GM12892 (cell line): ENCODE measurements around the gene ALOXE3.

ENCODE experiments used
- DNase-seq: peaks from one replicate; pipeline ENCODE4 v3.0.0; 2011; ENCODE audit not compliant: insufficient read length
- FAIRE-seq: peaks from 2 replicates; lab custom pipeline; 2011; peaks lifted over from hg19 to GRCh38; lab: Jason Lieb, UNC
- POLR2A ChIP-seq: IDR thresholded peaks from 2 replicates; pipeline ENCODE4 v1.6.1; 2011; ENCODE audit warnings: low read depth, low read length, control low read depth
- POLR2AphosphoS5 ChIP-seq: IDR thresholded peaks from 2 replicates; pipeline ENCODE4 v1.6.1; 2011; ENCODE audit warnings: low read depth, low read length, control low read depth
- TAF1 ChIP-seq: IDR thresholded peaks from 2 replicates; pipeline ENCODE4 v1.6.1; 2011; ENCODE audit warnings: low read depth, mild to moderate bottlenecking, control low read depth, low read length, borderline replicate concordance

ALOXE3 gene

GRCh38 chr17:8152112-8152775 is 33.9 kb upstream of the ALOXE3 start, which contains the start of gene PER1:
Gene PER1 (minus strand): TSS chr17:8152404. CDS start chr17:8150706, 1,698 bp downstream.
- TF ChIP-seq POLR2AphosphoS5 (peak; percentile 89), POLR2A (peak; percentile 88), TAF1 (peak; percentile 75)
- peak; percentile 98 for FAIRE-seq
- DNase-seq: peak; percentile 86

DNA sequence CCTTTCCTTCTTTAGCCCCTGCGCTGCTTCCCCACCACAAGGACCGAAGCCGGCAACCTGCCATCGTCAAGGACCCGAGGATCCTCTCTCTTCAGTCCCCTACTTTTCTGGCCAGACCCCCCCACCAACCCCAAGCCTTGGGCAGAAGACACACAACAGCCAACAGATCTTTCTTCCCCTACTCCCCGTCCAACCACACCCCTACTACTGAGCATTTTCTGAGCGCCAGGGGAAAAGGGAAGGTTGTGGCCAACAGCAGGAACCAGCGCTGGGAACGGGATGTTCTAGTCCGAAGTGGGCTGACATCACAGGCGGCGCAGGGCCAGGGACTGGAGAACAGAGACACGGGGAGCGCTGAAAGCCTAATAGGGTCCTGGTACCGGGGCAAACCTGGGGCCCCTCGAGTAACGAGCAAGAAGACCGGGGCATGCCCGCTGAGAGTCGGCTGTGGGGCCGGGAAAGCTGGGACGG is 33.4 kb upstream of the ALOXE3 start:
- TF ChIP-seq TAF1 (no peak), POLR2A (no peak), POLR2AphosphoS5 (no peak)

GRCh38 chr17:8151120-8151640 is 32.9 kb upstream of the ALOXE3 start:
- FAIRE-seq: peak; percentile 94
- no peak for TF ChIP-seq POLR2A
- TF ChIP-seq TAF1: no peak
- no peak for TF ChIP-seq POLR2AphosphoS5
- DNase-seq: peak; percentile 94

More for the DNA sequence above, 33.4 kb upstream of the ALOXE3 start:
- FAIRE-seq (no peak), DNase-seq (no peak)

DNA sequence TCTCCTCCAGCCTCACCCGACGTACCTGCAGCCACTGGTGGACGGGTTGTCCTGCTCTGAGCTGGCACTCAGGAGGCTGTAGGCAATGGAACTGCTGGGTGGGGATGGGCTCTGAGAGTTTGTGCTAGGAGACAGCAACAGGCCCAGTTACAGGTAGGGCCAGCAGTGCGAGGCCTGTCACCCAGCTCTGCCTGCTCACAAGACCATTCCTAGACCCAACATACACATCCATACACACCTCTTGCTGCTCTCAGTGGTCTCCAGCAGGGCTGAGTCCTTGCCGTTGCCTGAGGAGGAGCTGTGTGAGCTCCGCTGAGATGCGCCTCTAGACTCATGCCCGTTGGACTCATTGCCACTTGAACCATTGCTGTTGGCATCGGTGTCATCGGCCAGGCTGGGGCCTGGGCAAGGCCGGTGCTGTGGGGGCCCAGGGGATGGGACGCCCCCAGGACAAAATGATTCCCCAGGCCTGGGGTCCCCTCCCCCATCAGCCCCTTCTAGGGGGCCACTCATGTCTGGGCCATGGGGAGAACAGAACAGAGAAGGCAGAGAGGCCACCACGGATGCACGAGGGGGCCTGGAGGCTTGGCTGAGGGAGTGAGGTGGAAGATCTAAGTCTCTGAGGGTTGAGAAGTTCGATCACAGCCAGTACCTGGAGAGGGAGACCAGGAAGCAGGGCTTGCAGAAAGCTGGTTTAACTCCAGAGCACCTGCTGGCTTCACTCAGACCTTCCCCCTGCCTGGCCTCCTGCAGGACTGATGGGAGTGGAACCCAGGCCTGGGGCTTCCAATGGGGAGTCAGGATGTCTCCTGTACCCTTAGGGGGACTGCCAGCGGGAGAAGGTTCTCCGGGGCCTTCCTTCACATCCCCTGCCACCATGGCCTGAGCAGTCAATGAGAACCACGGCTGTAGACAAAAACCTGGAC is 32.1 kb upstream of the ALOXE3 start:
- no peak for DNase-seq
- no peak for FAIRE-seq
- TF ChIP-seq TAF1 (no peak), POLR2A (no peak), POLR2AphosphoS5 (no peak)

DNA sequence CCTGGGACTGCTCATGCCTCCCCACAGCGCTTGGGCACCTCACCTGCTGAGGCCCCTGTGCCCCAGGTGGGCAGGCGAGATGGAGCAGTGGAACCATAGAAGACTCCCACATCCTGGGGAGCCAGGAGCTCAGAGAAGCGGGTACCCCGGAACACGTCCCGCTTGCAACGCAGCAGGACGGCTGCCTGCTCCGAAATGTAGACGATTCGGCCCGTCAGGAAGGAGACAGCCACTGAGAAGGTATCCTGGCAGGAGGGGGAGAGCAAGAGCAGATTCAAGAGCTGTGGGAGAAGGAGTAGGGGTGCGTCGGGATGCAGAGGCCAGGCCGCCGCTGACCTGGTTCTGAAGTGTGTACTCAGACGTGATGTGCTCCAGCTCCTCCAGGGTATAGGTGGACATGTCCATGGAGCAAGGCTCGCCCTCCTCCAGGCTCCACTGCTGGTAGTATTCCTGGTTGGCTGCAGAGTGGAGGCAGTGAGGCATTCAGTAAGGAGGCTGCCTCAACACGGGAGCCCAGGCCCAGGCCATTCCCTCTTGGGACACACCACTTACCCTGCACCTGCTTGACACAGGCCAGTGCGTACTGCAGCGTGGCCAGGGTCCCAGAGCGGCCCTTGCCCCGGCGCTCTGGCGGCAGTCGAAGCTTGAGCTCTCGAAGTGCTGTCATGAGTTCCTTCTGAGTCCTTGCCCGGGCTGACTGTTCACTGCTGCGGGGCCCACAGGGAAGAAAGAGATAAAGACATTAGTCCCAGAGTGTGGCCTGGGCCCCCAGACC is 31.3 kb upstream of the ALOXE3 start:
- DNase-seq (no peak), FAIRE-seq (no peak)
- no peak for TF ChIP-seq TAF1
- TF ChIP-seq POLR2AphosphoS5: no peak
- no peak for TF ChIP-seq POLR2A

DNA sequence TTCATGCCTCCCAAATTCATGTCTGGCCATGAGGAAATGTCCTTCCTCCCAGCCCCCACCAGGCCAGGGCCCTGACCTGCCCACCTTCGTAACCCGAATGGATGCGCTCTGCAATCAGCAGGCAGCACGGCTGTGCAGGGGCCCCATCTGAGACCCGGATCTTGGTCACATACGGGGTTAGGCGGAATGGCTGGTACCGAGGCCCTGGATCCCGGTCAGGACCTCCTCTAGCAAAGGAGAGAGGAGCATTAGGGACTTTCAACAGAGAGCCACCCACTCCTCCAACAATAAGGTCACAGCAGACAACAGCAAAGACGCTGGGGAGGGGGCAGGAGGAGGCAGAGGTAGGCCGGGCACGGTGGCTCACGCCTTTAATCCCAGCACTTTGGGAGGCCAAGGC is 30.2 kb upstream of the ALOXE3 start:
- TF ChIP-seq POLR2A (no peak), POLR2AphosphoS5 (no peak), TAF1 (no peak)
- DNase-seq: no peak
- FAIRE-seq: no peak

DNA sequence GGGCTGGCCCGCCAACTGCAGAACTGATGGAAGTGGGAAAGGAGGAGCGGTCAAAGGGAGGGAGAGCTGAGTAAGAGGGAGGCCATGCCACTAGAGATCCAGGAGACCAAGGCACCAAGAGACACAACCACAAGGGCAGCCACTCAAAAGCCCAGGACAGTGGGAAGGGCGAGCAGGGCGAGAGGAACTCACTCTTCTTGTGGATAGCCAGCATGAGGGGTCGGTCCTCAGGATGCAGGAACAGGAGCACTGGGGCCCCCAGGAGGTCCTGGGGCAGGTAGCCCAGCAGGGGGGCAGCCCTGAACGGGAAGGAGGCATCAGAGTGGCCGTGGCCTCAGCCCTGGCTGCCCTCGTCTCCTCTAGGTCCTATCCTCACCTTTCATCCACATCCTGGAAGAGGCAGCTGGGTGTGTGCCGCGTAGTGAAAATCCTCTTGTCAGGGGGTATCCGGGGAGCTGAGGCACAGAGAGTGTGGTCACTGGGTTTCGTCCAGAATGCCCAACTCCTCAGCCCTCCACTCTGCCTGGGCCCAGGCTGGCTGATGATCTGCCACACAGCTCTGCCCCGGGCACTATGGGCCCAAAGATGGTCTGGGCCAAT is 29.6 kb upstream of the ALOXE3 start:
- DNase-seq (no peak), FAIRE-seq (no peak)
- TF ChIP-seq POLR2AphosphoS5 (no peak), TAF1 (no peak), POLR2A (no peak)

- DNase-seq (no peak), FAIRE-seq (no peak)
- TF ChIP-seq TAF1: no peak
- no peak for TF ChIP-seq POLR2A
- TF ChIP-seq POLR2AphosphoS5: no peak
These were observed 29.0 kb upstream of the ALOXE3 start for GRCh38 chr17:8147141-8147804.

- FAIRE-seq: no peak
- TF ChIP-seq TAF1: no peak
- TF ChIP-seq POLR2AphosphoS5: no peak
- TF ChIP-seq POLR2A: no peak
- no peak for DNase-seq
These were observed 28.2 kb upstream of the ALOXE3 start for GRCh38 chr17:8146381-8147140.

GRCh38 chr17:8145811-8146210 is 27.5 kb upstream of the ALOXE3 start:
- FAIRE-seq: no peak
- TF ChIP-seq POLR2A (no peak), POLR2AphosphoS5 (no peak), TAF1 (no peak)
- DNase-seq: no peak
